ENCODE measurements around the gene TRIM28.

The TRIM28 gene

GRCh38 chr19:58553799-58554493 is 10.1 kb downstream of the TRIM28 start:
- peak overlapping the region; percentile 100 for H3K27ac ChIP-seq
- no peak for TF ChIP-seq CTCF (conservative IDR thresholded peaks at IDR 0.05)

- H3K27ac ChIP-seq: peak within 1 kb of the TSS; percentile 100
Observed at GRCh38 chr19:58554494-58555368, 10.9 kb downstream of the TRIM28 start, which contains the start of gene CHMP2A. CHMP2A (minus strand) TSS chr19:58555105; CDS start chr19:58554212, 893 bp downstream.

GRCh38 chr19:58555369-58555885 is 11.6 kb downstream of the TRIM28 start:
- H3K27ac ChIP-seq: peak overlapping the region; percentile 100
- TF ChIP-seq CTCF (conservative IDR thresholded peaks at IDR 0.05): no peak

More at GRCh38 chr19:58554494-58555368, 10.9 kb downstream of the TRIM28 start, which contains the start of gene CHMP2A:
- TF ChIP-seq CTCF (conservative IDR thresholded peaks at IDR 0.05): no peak

- peak overlapping the region; percentile 100 for H3K27ac ChIP-seq
- no peak for TF ChIP-seq CTCF (conservative IDR thresholded peaks at IDR 0.05)
Observed at GRCh38 chr19:58555920-58556621, 12.2 kb downstream of the TRIM28 start.

GRCh38 chr19:58556622-58557220 is 12.9 kb downstream of the TRIM28 start:
- TF ChIP-seq CTCF (conservative IDR thresholded peaks at IDR 0.05): no peak
- H3K27ac ChIP-seq: peak overlapping the region; percentile 100

GRCh38 chr19:58557221-58558065 is 13.6 kb downstream of the TRIM28 start:
- no peak for TF ChIP-seq CTCF (conservative IDR thresholded peaks at IDR 0.05)
- H3K27ac ChIP-seq: peak overlapping the region; percentile 100
